Measurements from ENCODE around the gene BPIFB2. TPM values are rescaled to one million over a fixed set of nuclear protein-coding genes. Genes with fewer than 3 reads are reported as not detected.

BPIFB2 gene
- total RNA-seq, 1 experiment from 2014 or later = not detected

DNA sequence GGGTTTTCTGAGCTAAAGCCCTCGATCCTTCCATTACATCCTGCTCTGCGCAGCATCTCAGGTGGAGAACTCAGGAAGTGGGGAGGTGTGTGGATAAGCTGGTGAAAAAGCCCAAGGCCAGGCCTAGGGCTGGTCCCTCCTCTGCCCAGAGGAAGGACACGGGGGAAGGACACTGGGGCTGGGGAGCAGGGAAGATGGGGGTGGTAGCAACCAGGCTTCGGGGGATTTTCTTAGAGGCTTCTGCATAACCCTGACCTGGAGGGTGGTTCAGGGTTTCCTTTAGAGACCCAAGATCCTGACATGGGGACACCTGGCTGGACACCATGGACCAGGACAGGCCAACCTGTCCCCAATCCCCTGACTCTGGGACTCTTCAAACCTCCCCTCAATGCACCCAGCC is 41.1 kb upstream of the BPIFB2 start:
- Histone ChIP-seq H3K4me3 (ENCODE audit: low read depth in 2 of 2, low read length in 2 of 2) (no peak overlapping the region), H3K4me1 (ENCODE audit: control insufficient read depth, insufficient read depth, low read length) (no peaks in the 10 kb centered on the region; the same call in 1 of the 2 replicates), H3K36me3 (ENCODE audit: control insufficient read depth, insufficient read depth, low read length) (no peaks in the 10 kb centered on the region), H3K27me3 (ENCODE audit: control insufficient read depth, insufficient read depth, low read length) (no peaks in the 10 kb centered on the region; the same call in 1 of the 2 replicates), H3K27ac (ENCODE audit: low read length) (no peak overlapping the region), H3K9me3 (ENCODE audit: control insufficient read depth, insufficient read depth, low read depth, low read length) (no peaks in the 10 kb centered on the region)
- POLR2A ChIA-PET = no interaction called here
- ATAC-seq = no peak
- TF ChIP-seq, protein P1, sequence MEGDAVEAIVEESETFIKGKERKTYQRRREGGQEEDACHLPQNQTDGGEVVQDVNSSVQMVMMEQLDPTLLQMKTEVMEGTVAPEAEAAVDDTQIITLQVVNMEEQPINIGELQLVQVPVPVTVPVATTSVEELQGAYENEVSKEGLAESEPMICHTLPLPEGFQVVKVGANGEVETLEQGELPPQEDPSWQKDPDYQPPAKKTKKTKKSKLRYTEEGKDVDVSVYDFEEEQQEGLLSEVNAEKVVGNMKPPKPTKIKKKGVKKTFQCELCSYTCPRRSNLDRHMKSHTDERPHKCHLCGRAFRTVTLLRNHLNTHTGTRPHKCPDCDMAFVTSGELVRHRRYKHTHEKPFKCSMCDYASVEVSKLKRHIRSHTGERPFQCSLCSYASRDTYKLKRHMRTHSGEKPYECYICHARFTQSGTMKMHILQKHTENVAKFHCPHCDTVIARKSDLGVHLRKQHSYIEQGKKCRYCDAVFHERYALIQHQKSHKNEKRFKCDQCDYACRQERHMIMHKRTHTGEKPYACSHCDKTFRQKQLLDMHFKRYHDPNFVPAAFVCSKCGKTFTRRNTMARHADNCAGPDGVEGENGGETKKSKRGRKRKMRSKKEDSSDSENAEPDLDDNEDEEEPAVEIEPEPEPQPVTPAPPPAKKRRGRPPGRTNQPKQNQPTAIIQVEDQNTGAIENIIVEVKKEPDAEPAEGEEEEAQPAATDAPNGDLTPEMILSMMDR (IDR thresholded peaks at IDR 0.05) = no peak
- no peak for TF ChIP-seq POLR2AphosphoS5 (IDR thresholded peaks at IDR 0.05; ENCODE audit: low read depth, low read length)
- TF ChIP-seq SIN3A (IDR thresholded peaks at IDR 0.05; ENCODE audit: borderline replicate concordance, insufficient read depth, low read depth, low read length) = no peak
- TF ChIP-seq, protein P2, sequence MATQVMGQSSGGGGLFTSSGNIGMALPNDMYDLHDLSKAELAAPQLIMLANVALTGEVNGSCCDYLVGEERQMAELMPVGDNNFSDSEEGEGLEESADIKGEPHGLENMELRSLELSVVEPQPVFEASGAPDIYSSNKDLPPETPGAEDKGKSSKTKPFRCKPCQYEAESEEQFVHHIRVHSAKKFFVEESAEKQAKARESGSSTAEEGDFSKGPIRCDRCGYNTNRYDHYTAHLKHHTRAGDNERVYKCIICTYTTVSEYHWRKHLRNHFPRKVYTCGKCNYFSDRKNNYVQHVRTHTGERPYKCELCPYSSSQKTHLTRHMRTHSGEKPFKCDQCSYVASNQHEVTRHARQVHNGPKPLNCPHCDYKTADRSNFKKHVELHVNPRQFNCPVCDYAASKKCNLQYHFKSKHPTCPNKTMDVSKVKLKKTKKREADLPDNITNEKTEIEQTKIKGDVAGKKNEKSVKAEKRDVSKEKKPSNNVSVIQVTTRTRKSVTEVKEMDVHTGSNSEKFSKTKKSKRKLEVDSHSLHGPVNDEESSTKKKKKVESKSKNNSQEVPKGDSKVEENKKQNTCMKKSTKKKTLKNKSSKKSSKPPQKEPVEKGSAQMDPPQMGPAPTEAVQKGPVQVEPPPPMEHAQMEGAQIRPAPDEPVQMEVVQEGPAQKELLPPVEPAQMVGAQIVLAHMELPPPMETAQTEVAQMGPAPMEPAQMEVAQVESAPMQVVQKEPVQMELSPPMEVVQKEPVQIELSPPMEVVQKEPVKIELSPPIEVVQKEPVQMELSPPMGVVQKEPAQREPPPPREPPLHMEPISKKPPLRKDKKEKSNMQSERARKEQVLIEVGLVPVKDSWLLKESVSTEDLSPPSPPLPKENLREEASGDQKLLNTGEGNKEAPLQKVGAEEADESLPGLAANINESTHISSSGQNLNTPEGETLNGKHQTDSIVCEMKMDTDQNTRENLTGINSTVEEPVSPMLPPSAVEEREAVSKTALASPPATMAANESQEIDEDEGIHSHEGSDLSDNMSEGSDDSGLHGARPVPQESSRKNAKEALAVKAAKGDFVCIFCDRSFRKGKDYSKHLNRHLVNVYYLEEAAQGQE (IDR thresholded peaks at IDR 0.05; ENCODE audit: insufficient read depth in 1 of 2, low read depth in 2 of 2, low read length in 1 of 2) = no peak
- TF ChIP-seq TCF7L2 (IDR thresholded peaks at IDR 0.05; ENCODE audit: low read depth, low read length) = no peak
- in situ Hi-C loops (cut with HindIII; ENCODE audit: low pct_unique_long_range_greater_than_20kb, low sequenced_read_pairs) (no loop called here), intact Hi-C loops (cut with micrococcal nuclease; ENCODE audit: unreplicated experiment) (no loop called here)
- no TSS peak for BruUV-seq (replicated peaks)
- CTCF ChIA-PET = no interaction called here
- no peak for DNase-seq (ENCODE audit: low read depth, low spot score)

DNA sequence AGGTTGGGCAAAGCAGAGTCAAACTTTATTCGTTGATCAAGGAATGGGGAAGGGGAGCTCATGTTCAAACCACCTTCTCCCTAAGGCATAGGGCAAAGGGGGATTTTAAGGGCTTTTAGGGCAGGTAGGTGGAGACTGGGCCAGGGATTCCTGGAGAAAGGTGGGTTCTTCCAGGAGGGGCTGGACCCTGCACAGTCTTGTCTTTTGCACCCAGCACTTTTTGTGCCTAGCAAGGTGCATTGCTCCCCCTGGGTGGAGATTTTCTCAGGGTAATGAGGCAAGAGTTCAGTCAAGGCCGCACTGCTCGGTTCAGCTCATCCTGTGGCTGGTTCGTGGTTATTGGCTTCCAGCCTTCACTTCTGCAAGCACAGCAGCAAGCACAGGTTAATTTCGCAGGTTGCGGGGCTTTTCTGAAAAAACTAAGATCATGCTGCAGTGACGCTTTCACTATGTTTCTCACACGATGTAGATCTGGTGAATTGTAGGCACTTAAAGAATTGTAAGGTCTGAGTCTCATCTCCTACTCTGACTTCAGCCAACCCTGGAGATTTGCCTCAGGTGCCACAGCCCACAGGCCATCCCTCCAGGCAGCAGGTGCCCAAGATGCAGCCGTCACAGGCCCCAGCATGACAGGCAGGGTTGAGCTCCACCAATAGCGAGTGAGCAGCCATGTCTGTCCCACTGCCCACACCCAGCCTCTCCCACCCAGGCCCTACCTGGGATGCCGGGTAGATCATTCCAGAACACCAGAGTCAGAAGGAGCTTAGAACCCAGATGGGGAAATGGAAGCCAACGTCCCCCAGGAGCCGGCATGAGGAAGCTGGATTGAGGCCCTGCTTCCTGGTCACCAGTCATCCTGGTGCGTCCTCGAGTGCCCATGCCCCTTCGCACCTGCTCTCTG is 40.4 kb upstream of the BPIFB2 start:
- in situ Hi-C loops (cut with HindIII; ENCODE audit: low pct_unique_long_range_greater_than_20kb, low sequenced_read_pairs) (no loop called here), intact Hi-C loops (cut with micrococcal nuclease; ENCODE audit: unreplicated experiment) (no loop called here)
- no TSS peak for BruUV-seq (replicated peaks)
- ChIA-PET CTCF (no interaction called here), POLR2A (no interaction called here)
- Histone ChIP-seq H3K36me3 (ENCODE audit: control insufficient read depth, insufficient read depth, low read length) (no peaks in the 10 kb centered on the region), H3K27ac (ENCODE audit: low read length) (no peak overlapping the region), H3K27me3 (ENCODE audit: control insufficient read depth, insufficient read depth, low read length) (no peaks in the 10 kb centered on the region; the same call in 1 of the 2 replicates), H3K9me3 (ENCODE audit: control insufficient read depth, insufficient read depth, low read depth, low read length) (no peaks in the 10 kb centered on the region), H3K4me1 (ENCODE audit: control insufficient read depth, insufficient read depth, low read length) (peaks cover 5% of the 10 kb centered on the region; the same call in 1 of the 2 replicates), H3K4me3 (ENCODE audit: low read depth in 2 of 2, low read length in 2 of 2) (no peak overlapping the region)
- no peak for ATAC-seq
- no peak for DNase-seq (ENCODE audit: low read depth, low spot score)
- TF ChIP-seq TCF7L2 (IDR thresholded peaks at IDR 0.05; ENCODE audit: low read depth, low read length) (no peak), SIN3A (IDR thresholded peaks at IDR 0.05; ENCODE audit: borderline replicate concordance, insufficient read depth, low read depth, low read length) (no peak), POLR2AphosphoS5 (IDR thresholded peaks at IDR 0.05; ENCODE audit: low read depth, low read length) (no peak)
- TF ChIP-seq, protein P2 (IDR thresholded peaks at IDR 0.05; ENCODE audit: insufficient read depth in 1 of 2, low read depth in 2 of 2, low read length in 1 of 2) = no peak
- TF ChIP-seq, protein P1 (IDR thresholded peaks at IDR 0.05) = no peak

Data from Panc1 (cell line).